ENCODE results near the gene FBXL13.
"Not testable (repeated sequence)": the region's sequence is repeated elsewhere in the genome, so short reads cannot be mapped to it uniquely, and the experiment has no call there.

The FBXL13 gene

GRCh38 chr7:102931757-102932156, 142.8 kb downstream of the FBXL13 start:
- DNase-seq = no peak

- no peak for DNase-seq
Observed at GRCh38 chr7:102927312-102927933, 147.2 kb downstream of the FBXL13 start.

- no peak for DNase-seq
Observed at GRCh38 chr7:102926783-102927140, 147.8 kb downstream of the FBXL13 start.

- no peak for DNase-seq
Observed at GRCh38 chr7:102925976-102926782, 148.4 kb downstream of the FBXL13 start.

- DNase-seq = no peak
Observed at GRCh38 chr7:102918845-102919244, 155.8 kb downstream of the FBXL13 start.

- DNase-seq = no peak
Observed at GRCh38 chr7:102917436-102918353, 156.9 kb downstream of the FBXL13 start.

- DNase-seq = no peak
Observed at GRCh38 chr7:102916881-102917280, 157.7 kb downstream of the FBXL13 start.

- no peak for DNase-seq
Observed at GRCh38 chr7:102916426-102916825, 158.2 kb downstream of the FBXL13 start.

GRCh38 chr7:102914585-102914984, 160.0 kb downstream of the FBXL13 start:
- no peak for DNase-seq

- DNase-seq = no peak
Observed at GRCh38 chr7:102913826-102914225, 160.8 kb downstream of the FBXL13 start.

GRCh38 chr7:102912742-102913141, 161.9 kb downstream of the FBXL13 start, which contains the start of gene LRRC17:
LRRC17 (plus strand) TSS chr7:102913000; CDS start chr7:102933914, 20,914 bp downstream.
- DNase-seq = peak; percentile 57

GRCh38 chr7:102908676-102909075, 165.9 kb downstream of the FBXL13 start:
- no peak for DNase-seq

- DNase-seq = not testable (repeated sequence)
Observed at GRCh38 chr7:102903576-102903975, 171.0 kb downstream of the FBXL13 start.

- DNase-seq = not testable (repeated sequence)
Observed at GRCh38 chr7:102902052-102902451, 172.5 kb downstream of the FBXL13 start.

- DNase-seq = no peak
Observed at GRCh38 chr7:102898532-102898859, 176.1 kb downstream of the FBXL13 start.

GRCh38 chr7:102897856-102898531, 176.6 kb downstream of the FBXL13 start:
- DNase-seq = no peak

- DNase-seq = no peak
Observed at GRCh38 chr7:102897211-102897631, 177.4 kb downstream of the FBXL13 start.

GRCh38 chr7:102896585-102896984, 178.0 kb downstream of the FBXL13 start:
- DNase-seq = no peak

- DNase-seq = no peak
Observed at GRCh38 chr7:102895602-102896001, 179.0 kb downstream of the FBXL13 start.

- no peak for DNase-seq
Observed at GRCh38 chr7:102892631-102893278, 181.8 kb downstream of the FBXL13 start.

- no peak for DNase-seq
Observed at GRCh38 chr7:102891693-102892261, 182.8 kb downstream of the FBXL13 start.

All from NCI-H774 (cell line).